Stimulated activated CD8-positive, alpha-beta memory T cell treated with anti-CD3 and anti-CD28 coated beads, Interleukin-4, amount 100 ng/mL, for 24 hours (primary cell): ENCODE measurements around the gene CACNA1C.

Experiments
- DNase-seq: peaks from one replicate; pipeline ENCODE4 v3.0.0-alpha.2; 2020; ENCODE audit warnings: low read depth

Gene CACNA1C

DNA sequence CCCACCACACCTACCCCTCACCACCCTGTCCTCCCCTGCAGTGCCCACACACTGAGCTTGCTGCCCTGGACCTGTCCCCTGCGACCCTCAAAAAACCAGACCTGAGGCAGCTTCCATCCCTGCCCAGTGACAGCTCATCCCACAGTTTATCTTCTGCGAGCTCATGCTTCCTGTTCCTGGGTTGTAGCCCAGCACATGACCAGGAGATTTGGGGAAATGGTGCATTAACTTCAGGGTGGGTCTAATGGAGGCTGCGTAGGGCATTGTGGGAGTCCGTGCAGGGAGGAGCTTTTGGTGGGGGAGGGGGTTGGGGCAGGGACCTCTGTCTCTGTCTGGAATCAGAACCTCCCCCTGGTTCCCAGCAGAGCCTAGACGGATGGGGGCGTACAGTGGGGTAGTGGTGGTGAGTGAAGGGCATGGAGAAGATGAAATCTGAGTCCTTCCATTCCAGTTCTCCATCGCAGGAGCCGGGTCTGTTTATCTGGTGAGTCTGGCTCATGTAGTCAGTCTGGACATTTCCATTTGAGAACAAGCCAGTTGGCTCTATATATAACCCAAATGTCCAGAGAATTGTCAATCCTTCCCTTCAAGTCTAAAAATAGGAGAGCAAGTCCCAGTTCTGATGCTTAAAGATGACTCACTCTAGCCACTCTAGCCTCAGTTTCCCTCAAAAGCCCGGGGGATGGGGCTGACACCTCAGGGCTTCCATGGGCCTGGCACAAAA is 270.9 kb downstream of the CACNA1C start:
- no peak for DNase-seq

DNA sequence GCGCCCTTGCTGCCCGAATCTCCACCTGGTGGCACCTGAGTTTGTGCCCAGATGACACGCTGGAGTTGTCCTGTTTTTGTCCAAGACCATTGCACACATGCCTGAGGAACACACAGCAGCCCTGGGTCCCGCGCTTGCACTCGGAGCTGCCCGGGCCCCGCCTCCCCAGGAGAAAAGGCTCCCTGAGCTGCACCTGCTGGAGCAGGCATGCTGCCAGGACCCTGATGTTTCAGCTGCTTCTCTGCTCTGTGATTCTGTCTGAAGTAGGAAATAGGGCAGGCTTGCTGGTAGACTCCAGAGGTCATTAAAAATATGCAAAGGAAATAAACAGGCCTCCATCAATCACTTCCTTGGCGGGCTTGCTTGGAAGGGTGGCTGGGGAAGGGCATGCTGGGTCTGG is 271.6 kb downstream of the CACNA1C start:
- DNase-seq, result no peak

DNA sequence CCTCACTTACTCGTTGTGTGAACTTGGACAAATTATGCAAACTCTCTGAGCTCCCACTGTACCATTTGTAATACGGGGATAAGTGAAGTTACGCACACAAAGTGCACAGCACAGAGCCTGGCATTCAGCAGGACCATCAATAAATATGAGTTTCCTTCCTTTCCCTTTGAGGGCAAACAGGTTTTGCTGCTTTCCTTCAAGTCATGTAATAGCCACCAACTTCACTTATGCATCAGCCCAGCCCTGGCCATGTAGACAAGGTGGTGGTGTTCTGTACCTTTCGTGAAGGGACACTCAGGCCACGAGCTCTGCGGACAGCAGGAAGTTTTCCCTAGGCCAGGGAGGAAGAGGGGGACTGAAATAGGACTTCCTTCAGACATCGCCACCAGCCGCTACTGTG is 272.7 kb downstream of the CACNA1C start:
- DNase-seq, result no peak

DNA sequence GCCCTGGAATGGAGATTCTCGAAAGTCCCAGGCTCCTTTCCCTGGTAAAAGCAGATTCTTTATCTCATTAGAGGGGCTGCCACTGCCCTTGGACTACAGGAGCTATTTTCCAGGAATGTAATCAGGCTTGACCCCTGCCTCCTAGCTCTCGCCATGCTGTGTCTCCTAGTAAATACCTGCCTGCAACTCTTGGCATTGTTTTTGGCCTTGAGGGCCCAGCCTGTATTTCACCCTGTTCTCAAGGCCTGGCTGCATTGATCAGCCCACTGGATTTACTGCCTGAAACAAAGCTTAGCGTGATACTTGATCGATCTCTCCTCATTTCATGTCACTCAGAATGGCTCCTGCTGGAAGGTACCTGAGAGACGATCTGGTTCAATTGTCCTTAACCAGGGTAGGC is 273.7 kb downstream of the CACNA1C start:
- DNase-seq, result no peak

DNA sequence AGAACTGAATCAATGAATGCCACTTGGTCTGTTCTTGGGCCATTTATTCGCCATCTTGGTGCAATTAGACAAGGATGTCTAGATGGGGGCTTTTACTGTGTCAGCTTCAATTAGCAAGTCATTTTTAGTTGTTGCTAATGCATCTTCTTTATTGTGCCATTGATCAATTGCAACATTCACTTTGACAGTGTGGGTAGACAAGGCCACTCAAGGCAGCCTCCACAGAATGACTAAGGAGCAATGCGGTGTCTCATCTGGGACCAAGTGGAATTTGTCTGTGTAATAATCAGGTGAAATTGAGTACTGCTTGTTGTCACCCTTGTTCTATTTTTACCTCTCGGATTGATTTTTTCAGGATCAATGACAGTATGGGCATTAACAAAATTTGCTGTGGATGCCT is 275.9 kb downstream of the CACNA1C start:
- DNase-seq, result no peak

DNA sequence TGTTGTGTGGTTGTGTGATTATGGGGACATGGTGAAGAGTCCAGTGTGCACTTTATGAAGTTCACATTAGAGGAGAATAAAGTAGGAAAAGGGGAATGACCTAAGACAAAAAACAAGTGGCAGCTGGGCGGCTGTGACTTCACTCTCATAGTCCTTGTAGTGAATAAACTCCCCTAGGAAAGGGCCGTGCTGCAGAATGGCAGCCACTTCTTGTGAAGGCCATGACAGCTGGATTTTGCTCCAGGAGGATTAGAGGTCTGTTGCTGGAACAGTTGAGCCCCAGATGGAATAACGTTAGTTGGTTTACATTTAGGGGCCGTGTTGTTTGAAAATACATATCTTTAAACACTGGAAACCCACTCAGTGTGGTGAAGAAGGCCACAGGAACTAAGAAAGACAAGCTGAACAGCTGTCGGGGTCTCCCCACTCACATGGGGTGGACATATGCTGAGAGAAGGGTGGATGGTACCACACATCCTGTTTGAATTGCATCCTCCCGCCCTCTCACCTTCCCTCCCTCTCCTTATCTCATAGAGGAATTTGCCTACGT is 276.9 kb downstream of the CACNA1C start:
- no peak for DNase-seq

DNA sequence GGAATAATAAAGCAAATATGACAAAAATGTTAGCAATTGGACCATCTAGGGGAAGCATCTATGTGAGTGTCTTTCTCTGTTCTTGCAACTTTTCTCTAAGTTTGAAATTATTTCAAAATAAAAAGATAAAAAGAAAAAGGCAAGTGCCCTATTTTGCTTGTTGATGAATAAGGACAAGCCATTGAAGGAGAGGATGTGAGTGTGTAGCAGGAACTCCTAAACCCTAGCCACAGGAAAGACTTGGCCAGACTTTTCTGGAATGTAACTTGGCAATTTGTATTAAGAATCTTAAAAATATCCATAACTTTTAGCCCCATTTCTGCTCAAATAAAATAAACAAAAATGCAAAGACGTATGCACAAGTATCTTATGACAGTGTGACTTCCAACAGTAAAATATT is 279.4 kb downstream of the CACNA1C start:
- DNase-seq, result no peak

DNA sequence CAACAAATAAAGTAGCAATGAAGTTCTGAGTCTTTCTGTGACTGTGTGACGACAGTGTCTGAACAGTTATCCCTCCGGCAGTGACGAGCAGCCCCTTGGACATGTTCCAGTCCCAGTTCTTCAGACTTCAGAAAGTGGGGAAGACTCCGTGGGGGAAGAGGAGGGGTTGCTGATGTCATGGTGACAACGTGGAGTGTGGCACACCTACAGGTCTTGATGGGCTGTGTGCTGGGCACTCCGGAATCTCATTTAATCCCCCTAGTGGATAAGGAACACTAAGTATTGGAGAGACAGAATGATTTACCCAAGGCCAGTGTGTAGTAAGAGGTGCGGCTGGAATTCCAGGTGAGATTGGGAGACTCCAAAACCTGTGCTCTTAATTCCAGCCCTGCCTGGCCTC is 280.2 kb downstream of the CACNA1C start:
- DNase-seq, result no peak

DNA sequence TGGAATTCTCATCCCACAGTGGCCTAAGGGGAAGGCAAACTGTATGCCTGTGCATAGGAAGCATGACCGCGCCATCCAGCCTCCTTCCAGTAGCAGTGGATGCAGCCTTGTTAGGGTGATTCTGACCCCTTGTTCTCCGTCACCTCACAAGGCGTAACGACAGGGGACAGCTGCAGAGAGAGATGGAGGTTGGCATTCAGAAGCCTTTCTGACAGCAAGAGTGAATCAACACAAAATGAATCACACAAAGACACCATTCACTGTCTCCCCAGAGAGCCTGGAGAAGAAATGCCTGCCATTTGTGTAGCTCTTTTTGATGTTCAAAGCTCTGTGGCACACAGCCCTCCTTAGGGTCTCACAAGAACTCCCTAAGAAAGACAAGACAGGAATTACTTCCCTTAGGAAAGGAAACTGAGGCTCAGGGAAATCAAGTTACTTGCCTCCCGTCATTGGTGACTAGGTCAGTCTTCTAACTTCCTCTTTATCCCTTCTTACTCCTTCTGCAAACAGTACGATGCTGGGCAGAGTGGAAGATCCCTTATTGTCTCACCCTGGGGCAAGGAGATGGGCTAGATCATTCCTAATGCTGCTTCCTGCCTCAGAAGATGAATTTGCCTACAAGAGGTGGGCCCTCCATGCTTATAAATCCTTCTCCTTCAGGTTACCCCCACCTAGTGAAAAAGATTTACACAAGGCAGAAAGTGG is 280.9 kb downstream of the CACNA1C start:
- no peak for DNase-seq

DNA sequence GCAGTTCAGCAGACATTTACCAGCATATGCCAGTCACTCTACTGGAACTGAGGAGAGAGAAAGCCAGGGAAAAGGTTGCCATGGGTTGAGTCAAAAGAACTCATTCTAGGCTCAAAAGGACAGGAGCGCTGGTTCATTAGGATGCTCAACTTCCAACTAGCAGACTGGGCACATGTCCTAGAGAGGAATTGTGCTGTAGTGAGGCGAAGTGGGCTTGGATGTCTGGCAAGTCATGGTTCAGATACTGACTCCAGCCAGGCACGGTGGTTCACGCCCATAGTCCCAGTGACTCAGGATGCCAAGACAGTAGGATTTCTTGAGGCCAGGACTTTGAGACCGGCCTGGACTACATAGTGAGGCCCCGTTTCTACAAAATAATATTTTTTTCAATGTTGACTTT is 281.5 kb downstream of the CACNA1C start:
- DNase-seq, result no peak

DNA sequence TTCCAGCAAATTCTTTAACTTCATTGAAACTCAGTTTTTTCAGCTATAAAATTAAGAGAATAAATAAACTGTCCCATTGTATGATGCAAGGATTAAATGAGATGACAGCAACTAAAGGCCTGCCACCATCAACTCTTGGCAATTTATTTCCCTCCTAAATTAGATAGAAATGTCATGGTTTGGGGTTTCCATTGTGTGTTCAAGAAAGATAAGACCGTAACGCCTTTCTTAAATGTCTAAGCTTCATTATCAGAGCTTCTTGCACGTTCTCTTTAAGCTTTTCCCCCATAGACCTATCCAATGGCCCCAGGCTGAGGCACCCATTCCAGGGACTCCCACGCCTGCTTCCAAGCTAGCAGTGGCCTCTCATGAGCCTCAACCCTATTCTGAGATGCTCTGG is 281.9 kb downstream of the CACNA1C start:
- DNase-seq, result no peak

DNA sequence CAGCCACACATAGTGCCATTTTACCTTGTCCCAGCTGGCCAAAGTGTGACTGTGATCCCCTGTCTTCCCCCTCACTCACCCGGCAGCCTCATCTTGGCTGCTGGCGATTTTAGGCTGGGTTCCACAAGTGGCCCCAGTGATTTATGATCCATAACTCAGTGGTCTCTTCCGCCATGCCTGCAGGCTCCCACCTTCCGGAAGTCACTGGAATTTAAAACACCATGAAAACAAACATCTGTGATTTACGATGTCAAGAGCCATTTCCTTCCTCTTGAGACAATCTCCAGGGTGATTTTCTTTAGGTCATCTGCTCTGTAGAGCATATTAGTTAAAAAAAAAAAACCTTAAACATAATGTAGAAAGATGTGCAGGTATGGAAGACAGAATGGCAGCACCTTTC is 282.3 kb downstream of the CACNA1C start:
- no peak for DNase-seq

DNA sequence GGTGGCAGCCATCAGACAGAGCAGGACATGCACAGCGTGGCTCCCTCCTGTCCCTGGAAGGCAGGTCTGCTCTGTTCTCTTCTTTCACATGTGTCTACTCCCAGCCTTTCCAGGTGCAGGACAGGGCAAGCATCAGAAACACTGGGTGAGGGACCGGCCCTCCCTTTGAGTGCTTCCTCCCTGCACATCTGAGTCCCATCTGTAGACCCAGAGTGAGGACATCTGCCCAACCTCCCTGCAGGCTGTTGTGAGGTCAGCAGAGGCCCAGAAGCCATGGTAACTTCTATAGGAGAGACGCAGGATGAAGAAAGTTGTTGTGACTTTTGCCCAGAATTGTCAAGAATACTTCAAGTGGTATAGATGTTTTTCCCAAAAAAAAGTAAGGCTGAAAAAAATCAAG is 282.7 kb downstream of the CACNA1C start:
- DNase-seq, result no peak

DNA sequence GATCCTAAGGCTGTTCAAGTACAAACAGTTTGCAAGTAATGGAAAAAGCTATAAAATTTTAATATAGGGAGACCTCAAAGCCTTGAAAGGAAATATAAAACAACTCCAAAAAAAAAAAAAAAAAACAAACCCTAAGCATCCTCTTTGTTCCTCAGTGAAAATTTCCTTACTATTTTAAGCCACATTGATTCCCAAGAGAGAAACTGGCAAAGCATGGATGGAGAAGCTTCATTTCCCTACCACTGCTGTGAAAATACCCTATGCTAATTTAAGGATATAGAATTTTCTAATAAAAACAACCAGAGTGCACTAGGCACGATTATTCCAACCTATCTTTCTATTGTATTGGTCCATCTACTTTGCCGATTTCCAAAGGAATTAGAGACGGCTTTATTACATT is 283.1 kb downstream of the CACNA1C start:
- DNase-seq, result no peak

DNA sequence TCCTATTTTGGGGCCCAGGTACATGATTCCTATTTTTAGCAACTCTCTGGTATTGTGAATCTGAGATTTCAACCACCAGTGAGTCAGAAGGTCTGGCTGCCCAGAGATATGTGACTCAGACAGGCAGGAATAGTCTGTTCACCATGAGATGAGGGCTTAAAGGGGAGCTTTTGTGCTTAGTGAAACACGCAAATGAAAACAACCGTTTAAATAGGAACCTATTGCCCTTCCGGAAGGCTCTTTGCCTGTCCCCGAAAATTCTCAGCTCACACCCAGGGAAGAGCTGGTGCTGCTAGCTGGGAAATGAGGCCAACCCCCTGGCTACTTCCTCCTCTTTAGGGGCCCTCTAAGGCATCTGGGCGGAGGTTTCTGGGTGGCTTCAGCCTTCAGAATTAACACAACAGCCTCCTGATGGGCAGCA is 283.6 kb downstream of the CACNA1C start:
- DNase-seq, result no peak

DNA sequence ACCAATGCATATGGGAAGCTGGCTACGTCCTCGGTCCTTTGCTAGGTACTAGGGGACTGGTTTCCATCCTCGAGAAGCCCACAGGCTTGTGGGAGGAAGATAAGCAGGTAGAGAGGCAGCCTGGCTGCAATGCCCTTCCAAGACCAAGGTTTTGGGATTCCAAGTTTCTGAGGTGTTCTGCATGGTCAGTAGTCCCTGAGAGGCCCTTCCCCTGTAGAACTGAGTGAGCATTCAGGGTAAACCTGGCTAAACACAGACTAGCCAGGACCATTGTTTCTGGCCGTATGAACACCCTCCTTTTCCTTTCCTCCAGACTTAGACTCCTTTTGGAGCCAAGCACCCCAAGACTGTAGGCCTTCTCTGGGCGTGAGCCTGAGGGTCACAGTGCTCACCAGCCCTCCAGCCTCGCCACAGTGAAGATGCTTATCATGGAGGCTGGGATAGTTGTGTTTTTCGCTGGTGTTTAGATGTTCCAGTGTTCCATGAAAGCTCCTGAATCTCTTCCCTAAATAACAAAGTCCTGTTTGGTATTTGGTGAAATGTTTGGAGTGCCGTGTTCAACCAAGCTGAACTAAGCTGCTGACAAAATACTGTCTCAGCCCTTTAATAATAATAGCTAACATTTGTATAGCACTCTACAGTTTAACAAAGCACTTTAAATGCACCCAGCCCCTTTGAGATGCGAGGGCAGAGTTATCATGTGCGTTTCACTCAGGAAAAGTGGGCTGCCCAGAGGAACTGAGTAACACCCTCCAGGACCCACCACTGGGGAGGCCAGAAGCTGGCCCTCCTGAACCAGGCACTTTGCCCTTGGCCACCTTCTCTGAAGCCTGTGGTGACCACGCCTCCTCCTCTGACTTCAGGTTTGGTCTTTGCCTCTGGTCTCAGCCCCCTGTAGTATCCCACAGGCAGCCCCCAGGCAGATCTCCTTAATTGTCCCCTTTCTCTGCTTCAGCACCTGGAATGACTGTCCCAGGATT is 284.5 kb downstream of the CACNA1C start:
- no peak for DNase-seq

DNA sequence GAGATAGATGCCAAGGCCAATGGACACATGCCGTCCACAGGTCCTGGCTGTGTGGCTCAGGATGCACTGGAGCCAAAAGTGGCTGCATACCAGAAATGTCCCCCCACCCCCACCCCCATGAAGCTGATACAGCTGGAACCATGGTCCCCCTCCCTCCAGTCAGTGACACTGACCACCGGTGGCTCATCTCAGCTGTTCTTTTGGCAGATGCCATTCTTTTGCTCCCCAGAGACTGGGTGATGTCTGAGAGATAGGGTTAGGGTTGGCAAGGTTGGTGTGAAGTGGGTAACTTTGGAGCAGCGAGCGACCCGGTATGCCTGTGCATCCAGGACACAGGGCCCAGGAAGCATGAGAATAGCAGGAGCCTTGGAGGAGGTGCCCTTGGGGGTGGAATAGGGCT is 285.6 kb downstream of the CACNA1C start:
- no peak for DNase-seq

DNA sequence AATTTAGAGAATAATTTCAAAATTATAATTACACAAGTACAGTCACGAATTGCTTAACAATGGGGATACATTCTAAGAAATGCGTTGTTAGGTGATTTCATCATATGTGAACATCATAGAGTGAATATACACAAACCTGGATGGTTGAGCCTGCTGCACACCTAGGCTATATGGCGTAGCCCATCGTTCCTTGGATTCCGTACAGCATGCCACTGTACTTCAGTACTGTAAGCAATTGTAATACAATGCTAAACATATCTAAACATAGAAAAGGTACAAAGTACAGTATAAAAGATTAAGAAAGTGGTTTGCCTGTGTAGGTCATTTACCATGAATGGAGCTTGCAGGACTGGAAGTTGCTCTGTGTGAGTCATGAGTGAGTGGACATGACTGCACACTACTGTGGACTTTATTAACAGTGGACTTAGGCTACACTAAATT is 286.2 kb downstream of the CACNA1C start:
- no peak for DNase-seq

DNA sequence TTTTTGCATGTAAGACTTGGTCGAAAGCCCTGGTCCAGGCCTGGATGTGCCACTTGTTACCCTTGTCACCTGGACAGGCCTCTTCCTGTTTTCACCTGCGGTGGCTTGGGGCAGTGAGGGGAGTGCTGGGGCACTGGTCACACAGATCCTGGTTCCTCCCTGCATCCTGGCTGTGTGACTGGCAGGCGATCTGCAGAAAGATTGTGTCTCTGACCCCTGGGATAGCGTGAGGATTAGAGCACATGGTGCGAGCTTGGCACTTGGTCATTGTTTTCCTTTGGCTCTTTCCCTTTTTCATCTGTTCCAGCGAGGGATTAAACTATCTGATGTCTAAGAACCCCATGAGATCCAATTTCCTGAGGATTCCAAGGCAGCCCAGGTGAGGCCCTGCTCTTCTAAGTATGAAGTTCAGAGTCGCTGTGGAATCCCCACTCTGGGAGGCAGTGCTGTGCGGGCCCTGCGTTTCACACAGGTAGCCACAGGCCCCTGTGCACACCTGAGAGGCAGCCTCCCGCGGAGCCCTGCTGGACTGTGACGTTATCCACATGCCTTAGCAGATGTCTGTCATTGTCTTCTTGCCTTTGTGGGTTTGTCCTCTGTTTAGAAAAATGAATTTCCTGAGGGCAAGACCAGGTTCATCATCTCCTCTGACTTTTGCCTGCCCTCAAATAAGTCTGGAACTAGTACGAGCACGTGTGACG is 288.4 kb downstream of the CACNA1C start:
- no peak for DNase-seq

DNA sequence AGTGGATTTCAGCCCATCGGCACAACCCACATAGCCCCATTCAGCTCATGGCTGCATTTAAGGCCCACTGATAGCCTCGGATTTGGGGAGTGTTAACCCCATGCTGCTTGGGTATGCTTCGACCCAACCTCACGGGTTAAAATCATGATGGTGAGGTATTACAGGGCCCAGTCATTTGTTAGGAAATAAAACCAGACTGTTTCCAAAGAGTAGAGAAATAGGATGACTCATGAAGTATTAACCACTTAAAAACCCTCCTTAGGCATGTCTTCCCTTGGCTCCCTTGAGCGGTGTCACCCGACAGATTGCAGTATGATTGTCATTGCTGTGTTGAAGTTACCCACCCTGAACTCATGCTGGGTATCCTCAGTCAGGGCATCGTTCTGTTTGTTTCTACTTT is 289.1 kb downstream of the CACNA1C start:
- DNase-seq, result no peak

DNA sequence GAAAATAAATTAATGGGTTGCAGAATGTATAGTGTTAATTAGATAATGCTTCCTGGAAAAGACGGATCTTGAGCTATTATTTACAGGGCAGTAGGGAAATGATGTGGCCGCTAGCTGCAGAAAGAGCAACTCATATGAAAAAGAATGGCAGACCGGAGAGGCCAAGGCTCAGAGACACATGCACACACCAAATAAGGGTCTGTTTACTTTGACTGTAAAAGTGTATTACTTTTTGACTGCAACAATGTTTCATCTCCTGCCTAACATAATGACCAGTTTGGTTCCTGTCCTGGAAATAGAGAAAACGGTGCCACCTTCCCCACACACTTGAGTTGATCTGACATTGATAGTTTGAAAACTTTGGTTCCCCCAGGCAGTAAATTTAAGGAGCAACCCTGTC is 290.9 kb downstream of the CACNA1C start:
- no peak for DNase-seq

DNA sequence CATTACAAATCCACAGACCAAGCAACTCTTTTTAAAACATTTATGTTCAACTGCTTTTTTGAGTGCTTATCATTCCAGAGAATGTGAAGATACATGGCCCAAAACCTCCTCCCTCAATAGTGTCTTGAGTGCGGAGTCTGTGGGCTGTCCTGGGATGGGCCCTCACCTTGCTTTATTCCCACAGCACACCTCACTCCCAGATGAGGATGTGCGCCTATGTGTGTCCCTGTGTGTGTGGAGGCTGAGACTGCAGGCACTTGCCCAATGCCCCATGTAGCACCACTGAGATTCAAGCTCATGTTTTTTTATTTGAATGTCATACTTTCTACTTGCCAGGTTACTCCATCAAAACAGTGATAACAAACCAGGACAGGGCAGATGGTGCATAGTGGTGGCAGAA is 291.7 kb downstream of the CACNA1C start:
- no peak for DNase-seq
